DMS153 treated with DMSO at 0.1 percent for 48 hours (cell line): Measurements from ENCODE around the gene KIAA0930.
"Not testable (repeated sequence)": the region's sequence is repeated elsewhere in the genome, so short reads cannot be mapped to it uniquely, and the experiment has no call there.

Experiments
- DNase-seq: peaks from one replicate; lab custom pipeline; 2025; ENCODE audit not compliant: unreplicated experiment; lab: John Stamatoyannopoulos, UW

KIAA0930 gene

DNA sequence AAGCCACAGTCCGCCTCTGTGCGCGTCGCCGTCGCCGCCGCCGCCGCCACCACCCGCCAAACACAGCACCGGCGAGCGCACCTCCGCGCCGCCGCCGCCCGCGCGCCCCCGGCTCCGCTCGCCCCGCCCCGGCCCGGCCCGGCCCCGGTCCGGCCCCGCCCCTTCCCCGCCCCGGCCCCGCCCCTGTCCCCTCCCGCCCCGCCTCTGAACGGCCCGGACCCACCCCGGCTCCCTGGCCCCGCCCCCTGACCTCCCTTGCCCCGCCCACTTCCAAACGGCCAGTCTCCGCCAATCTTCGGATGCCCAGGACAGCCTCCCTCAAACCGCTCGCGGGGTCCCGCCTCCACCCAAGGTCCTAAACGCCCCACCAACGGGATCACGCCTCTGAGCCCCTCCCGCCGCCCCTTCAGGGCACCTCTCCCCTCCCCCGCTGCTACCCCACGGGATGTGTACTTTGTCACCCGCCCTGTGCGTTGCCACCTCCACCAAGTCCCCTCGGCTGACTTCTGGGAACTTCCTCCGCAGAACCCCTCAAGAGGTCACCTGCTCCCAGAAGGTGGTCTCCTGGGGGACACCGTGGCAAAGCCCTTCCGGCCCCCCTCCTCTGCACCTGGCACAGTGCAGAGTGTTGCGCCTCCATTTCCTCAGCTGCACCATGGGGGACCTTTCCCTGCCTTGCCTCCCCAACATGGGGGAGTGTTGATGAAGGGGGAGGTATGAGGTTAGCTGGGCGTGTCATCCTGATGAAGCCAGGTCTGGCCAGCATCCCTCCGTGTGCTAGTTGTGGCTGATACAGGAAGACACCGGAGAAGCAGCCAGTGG is at the start of gene KIAA0930:
TSS of gene KIAA0930 (minus strand) at position 85 of the 822 bp plus-strand sequence. CDS start 191 bp downstream, outside the sequence.
- DNase-seq: peak; percentile 37

DNA sequence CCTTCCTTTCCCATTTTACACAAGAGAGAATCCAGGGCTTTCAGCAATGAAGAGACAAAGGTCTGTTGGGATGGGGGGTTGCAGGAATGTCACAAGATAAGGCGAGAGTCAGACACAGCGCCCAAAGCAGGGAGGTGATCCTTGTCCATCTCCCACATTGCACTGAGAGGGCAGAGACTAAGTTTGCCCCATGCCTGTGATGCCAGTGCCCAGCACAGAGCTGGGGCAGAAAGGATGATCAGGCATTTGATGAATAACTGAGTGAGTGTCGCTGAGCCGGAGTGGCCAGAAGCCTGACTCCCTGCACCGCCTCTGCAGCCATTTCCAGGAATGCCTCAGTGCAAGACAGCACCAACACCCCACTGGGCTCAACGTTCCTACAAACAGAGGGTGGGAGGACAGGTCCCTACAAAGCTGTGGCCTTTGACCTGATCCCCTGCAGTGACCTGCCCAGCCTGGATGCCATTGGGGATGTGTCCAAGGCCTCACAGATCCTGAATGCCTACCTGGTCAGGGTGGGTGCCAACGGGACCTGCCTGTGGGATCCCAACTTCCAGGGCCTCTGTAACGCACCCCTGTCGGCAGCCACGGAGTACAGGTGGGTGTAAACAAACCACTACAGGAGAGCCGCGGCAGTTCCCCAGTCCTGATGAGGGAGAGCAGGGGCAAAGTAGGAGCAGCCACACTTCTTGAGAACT is 46.3 kb upstream of the KIAA0930 start:
- DNase-seq: no peak

DNA sequence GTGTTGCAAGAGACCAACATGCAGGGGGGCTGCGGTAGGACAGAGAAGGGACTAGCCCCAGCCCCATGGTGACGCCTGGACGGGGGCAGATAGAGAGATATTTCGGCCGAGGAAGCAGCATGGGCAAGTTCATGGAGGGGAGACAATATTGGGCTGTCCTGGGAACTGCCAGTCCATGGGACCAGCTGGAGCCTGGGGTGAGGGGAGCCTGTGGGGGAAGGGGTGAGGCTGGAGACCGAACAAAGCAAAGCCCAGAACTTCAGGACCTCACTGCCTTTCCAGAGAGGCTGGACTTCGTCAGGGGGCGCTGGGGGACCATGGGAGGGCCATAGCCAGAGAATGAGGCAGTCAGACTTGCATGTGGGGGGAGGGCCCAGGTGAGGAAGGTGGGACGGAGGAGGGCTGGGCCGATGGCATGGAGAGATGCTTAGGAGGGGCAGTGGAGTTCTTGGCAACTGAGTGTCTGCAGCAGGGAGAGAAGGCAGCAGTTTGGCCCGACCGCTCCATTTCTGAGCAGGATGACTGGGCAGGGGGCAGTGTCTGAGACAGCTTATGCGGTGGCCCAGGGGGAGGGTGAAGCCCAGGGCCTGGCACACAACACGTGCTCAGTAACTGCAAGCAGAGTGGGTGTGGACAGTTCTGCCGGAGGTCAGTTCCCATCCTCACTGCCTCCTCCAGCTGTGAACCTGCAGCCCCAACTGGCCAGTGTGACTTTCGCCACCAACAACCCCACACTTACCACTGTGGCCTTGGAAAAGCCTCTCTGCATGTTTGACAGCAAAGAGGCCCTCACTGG is 44.8 kb upstream of the KIAA0930 start:
- DNase-seq: no peak

DNA sequence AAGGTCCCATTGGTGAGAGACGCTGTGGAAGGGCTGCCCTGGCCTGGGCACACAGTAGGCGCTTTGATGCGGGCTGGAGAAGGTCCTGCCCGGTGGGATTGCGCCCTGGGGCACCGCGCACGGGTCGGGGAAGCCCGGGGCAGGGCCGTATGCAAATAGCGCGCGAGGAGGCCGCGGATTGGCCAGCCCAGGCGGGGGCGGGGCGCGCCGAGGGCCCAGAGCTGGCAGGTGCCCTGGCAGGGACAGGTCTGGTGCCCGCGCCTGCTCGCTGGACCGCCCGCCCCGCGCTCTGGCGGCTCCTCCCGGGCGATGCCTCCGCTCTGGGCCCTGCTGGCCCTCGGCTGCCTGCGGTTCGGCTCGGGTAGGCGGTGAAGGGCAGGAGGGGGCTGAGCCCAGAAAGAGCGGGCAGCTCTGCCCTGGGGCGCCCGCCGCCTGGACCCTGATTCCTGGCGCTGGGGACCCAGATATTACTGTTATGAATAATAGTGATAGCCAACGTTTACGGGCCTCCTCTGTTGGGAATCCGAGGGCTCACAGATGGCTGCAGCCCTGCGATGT is 44.1 kb upstream of the KIAA0930 start, which contains the start of gene UPK3A:
TSS of gene UPK3A (plus strand) at position 245 of the 558 bp plus-strand sequence. CDS start at position 310, 65 bp downstream.
- peak; percentile 54 for DNase-seq

DNA sequence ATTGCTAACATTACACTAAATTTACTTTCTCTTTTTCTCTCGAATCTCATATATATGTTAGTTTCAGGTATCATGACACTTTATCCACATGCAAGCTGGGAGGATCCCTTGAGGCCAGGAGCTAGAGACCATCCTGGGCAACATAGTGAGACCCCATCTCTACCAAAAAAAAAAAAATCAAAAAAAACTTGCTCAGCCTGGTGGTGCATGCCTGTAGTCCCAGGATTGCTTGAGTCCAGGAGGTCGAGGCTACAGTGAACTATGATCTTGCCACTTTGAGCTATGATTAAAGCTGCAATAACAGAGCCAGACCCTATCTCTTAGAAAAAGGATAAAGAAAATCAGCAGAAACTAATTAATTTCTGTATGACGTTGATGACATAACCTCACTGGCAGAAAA is 40.3 kb upstream of the KIAA0930 start:
- no peak for DNase-seq

DNA sequence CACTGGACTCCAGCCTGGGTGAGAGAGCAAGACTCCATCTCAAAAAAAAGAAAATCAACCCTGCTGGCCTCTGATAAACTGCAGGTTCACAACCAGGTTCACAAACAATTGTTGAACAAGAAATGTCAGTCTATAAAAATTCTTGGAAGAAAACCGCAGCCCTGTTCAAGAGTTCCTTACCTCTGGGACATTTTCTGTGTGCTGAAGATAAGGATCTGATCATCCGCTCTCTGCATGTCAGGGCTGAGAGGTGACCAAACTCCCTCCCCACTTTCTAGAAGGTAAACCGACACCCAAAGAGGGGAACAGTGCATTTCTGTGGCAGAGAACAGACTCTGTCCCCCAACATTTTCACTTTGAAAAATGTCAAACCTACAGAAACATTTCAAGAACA is 39.9 kb upstream of the KIAA0930 start:
- no peak for DNase-seq

DNA sequence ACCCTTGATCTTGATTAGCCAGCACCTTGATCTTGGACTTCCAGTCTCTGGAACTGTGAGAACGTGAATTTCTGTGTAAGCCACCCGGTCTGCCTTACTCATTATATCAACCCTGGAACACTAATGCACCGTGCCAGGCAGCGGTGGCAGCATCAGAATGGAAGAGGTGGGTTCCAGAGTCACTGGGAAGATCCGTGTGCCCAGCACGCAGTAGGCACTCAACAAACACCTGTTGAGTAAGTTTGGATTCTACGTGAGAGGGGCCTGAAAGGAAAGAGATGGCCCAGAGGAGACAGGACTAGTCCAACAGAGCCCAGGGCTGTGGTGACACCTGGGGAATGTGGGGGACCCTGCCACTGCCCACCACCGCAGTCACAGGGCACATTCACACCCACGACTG is 37.4 kb upstream of the KIAA0930 start:
- no peak for DNase-seq

DNA sequence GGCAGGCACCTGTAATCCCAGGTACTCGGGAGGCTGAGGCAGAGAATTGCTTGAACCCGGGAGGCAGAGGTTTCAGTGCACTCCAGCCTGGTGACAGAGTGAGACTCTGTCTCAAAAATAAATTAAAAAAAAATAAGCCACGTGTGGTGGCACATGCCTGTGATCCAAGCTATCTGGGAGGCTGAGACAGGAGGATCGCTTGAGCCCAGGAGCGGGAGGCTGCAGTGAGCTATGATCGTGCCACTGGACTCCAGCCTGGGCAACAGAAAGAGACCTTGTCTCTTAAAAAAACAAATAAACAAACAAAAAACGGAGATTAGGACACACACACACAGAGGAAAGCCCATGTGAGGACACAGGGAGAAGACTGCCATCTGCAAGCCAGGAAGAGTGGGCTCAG is 37.0 kb upstream of the KIAA0930 start:
- not testable (repeated sequence) for DNase-seq

DNA sequence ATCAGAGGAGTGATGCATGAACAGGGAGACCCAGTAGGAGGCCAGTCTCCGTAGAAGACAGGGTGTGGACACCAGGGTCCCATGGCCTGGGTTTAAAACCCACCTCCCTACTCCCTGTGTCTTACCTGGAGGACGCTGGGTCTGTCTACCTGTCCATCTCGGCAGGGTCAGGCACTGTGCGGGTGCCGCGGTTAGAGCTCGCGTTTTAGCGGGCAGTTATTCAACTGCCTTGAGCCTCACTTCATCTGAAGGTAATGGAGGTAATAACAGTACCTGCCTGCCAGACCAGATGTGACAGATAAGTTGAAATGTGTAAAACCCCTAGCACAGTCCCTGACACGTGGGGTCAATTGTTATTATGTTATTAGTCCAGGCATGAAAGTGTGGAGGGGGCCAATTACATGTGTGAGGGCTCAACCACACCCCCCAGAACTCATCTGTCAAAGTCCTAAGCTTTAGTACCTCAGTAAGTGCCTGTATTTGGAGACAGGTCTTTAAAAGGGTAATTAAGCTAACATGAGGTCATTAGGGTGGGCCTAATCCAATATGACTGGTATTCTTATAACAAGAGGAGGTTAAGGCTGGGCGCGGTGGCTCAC is 35.9 kb upstream of the KIAA0930 start:
- no peak for DNase-seq

DNA sequence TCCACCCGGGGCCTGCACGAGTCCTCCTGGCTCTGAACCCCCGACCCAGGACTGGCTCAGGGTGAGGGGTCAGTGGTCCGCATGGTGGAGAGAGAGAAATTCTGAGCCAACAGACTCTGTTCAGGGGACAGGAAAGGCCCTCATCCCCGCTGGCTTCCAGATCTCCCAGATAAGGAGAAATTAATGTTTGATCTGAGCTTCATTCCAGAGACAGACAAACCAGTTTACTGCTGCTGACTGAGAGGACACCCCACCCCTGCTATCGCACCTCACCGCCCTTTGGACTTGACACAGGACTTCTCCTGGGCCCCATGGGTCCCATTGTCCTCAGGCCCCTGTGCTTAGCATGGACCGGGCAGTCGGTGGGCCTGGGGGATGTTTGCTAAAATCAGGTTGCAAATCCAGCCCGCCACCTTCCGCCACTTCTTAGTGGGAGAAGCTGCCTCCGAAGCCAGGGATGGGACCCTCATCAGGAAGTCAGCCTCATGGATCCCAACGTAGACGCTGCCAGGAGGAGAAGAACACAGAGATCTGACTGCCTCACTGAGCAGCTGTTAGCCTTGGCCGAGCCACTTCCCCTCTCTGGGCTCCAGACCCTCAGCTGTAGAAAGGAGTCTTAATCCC is 32.9 kb upstream of the KIAA0930 start:
- DNase-seq: no peak

DNA sequence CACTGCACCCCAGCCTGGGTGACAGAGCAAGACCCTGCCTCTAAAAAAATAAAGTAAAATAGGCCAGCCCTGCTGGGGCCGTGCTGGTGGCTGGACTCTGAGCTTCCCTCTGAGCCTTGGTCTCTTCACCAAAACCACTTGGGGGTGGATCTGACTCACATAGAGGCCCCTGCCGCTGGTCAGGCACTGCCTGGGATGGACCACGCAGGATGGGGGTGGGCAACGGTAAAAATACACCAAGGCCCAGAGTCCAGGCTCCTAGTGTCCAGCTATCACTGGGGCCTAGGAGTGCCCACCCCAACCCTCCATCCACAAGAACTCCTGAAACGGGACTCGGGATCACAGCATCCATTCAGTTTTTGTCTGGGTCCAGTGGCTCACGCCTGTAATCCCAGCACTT is 31.8 kb upstream of the KIAA0930 start:
- no peak for DNase-seq

DNA sequence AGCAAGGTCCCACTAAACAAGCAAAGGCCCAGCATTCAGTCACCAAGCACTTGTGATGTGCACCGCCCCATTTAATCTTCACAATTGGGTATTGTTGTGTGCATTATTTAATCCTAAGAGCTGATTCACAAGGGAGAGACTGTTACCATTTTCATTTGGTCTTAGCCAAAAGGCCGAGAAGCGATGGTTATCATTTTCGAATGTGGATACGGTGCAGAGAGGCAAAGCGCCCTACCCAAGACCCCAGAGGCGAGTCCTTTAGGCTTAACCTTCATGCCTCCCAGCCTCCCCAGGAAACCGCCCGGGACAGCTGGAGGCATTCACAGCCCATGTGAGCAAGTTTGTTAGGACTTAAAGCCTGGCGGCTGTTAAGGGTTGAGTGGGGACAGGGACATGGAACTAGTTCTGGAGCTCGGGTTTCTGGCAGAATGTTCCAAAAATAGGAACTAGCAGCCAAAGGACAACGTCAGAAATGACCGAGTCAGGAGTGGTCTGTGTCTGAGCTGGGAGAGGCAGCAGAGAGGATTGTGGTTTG is 31.0 kb upstream of the KIAA0930 start:
- DNase-seq: no peak

DNA sequence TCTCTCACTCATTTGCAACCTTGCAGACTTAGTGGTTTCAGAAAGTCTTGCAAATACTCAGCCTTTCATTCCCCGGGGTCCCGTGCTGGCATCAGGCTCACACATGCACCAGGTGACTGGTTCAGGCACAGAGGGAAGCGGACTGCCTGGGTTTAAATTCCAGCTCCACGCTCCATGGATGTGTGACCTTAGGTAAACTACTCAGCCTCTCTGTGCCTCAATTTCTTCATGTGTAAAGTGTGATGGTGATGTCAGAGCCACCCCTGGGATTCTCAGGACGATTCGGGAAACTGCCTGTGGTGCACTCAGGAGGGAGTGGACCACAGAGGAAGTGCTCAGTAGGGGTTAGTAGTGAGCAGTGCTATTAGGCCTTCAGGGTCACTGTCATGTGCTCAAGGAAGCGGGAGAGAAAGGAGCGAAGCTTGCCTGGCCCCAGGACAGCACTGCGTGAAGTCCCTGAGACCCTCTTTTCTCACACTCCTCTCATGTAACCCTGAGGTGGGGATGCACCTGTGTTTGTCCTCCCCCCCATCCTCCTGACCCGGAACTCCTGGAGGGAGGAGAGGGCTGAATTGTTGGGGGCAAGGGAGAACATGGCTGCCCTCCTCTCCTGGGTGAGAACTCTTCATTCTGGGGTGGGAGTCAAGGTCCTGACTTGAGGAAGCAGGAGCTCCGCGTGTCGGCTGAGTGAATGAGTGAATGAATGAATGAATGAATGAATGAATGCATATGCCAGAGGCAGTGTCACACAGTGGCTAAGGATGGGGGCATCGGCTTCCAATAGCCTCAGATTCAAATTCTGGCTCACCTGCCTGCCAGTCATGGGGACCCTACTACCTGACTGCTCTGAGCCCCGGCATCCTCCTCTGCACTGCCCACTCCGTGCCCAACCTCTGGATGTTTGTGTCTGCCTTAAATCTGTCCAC is 29.7 kb upstream of the KIAA0930 start:
- no peak for DNase-seq

DNA sequence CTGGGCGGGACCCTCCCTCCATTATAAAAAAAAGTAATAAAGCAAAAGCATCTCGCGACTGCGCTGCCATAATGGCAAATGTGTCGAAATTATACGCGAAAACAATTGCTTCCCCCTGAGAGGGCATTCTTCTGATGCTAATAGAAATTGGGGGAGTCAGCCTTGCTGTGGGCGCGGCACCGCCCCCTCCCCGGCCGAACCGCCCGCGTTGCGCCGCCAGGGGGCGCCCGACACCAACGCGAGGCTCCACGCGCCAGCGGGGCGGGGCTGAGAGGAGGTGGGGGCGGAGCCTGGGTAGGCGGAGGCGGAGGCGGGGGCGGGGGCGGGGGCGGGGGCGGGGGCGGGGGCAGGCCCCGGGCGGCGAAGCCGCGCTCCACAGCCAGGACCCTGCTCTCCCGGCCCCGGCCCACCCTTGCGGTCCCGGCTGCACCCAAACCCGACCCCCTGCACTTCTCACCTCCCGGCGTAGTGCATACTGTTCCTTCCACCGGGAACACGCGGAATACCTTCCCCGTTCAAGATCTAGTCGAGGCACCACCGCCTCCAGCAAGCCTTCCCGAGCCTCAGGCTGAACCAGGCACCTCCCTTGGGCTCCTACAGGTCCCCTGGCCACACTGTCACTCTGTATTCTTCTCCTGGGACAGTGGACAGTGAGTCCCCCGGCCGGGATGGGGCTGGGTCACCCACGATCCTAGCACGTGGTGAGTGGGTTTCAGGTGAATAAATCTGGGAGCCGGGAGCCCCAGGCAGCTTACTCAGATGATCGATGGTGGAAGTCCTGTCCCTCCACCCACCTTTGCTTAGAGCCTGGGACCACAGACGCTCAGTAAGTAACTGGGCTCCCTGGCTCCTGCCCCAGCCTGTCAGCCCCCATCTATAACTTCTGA is 28.5 kb upstream of the KIAA0930 start:
- DNase-seq: peak; percentile 38

DNA sequence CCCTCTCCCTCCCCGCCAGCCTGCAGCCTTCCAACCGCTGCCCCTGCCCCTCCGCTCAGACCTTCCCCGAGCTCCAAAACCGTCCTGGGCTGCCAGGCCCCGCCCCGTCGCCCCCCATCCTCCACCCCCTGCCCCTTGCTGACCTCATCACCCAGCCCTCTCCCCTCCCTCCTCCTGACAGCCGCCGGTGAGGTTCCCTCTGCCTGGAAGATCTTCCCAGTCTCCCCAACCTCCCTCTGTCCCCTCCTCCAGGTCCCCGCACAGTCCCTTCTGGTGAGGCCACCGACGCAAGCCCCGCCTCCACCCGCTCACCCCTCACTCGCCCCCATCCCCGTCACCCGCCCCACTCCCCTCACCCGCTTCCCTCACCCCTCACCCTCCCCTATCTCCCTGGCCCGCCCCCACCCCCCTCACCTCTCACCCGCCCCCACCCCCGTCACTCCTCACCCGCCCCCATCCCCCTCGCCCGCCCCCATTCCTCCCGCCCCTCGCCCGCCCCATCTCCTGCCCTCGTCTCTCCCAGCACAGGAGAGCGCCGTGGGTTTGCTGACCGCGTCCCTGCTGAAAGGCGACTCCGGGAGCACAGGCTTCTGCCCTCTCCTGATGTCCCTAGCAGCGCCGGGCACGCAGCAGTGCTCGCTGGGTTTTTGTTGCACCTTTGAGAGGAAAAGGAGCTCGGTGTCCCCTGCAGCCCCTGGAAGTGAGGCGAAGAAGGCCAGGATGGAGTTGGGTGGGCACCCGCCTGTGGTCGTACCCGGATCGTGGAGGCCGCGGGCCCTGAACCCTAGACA is 27.7 kb upstream of the KIAA0930 start:
- peak; percentile 3 for DNase-seq

DNA sequence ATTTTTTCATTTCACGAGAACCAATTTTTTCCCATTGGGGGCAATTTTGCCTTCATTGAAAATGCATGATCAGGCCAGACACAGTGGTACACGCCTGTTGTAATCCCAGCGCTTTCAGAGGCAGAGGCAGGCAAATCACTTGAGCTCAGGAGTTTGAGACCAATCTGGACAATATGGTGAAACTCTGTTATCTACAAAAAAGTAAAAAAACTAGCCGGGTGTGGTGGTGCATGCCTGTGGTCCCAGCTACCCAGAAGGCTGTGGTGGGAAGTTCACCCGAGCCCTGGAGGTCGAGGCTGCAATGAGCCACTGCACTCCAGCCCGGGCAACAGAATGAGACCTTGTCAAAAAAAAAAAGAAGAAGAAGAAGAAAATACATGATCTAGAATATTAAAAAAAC is 24.8 kb upstream of the KIAA0930 start:
- no peak for DNase-seq
